HG03159 (cell line): ENCODE results near the gene GMCL1.
A peak's percentile ranks its signal among the peaks of the same experiment; 100 is the strongest.
"Not testable (repeated sequence)": the region's sequence is repeated elsewhere in the genome, so short reads cannot be mapped to it uniquely, and the experiment has no call there.

Experiments
- ATAC-seq: cut with Tn5 transposase; IDR thresholded peaks from one replicate; pipeline ENCODE4 v1.9.1; 2021; ENCODE audit warnings: mild to moderate bottlenecking, moderate library complexity; ENCODE audit not compliant: unreplicated experiment

Gene GMCL1

DNA sequence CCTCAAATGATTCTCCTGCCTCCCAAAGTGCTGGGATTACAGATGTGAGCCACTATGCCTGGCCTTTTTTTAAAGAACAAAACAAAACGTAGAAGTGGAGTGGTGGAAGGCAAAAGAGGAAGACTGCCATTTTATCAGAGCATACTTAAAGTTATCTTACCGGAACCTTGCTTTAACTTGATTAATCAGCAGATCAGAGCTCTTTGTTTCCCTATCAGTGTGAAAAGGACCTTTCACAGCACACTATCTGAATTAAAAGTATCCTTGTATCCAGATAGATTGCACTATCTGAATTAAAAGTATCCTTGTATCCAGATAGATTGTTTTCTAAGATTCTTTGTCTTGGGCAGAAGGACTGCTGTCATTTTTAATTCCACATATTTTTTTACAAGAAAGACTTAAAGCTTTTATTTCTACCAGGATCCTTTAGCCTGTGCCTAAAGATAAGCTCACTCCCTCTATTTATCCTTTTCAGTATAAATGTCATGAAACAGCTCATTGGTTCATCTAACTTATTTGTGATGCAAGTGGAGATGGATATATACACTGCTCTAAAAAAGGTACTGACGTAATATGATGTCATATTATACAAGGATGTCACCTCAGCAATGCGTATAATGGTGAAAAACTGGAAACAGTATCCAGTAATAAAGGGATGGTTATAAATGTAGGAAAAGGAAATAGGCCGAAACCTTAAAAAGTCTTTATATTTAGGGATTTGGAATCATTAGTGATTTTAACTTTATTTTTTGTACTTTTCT is 17.8 kb downstream of the GMCL1 start:
- no peak for ATAC-seq

DNA sequence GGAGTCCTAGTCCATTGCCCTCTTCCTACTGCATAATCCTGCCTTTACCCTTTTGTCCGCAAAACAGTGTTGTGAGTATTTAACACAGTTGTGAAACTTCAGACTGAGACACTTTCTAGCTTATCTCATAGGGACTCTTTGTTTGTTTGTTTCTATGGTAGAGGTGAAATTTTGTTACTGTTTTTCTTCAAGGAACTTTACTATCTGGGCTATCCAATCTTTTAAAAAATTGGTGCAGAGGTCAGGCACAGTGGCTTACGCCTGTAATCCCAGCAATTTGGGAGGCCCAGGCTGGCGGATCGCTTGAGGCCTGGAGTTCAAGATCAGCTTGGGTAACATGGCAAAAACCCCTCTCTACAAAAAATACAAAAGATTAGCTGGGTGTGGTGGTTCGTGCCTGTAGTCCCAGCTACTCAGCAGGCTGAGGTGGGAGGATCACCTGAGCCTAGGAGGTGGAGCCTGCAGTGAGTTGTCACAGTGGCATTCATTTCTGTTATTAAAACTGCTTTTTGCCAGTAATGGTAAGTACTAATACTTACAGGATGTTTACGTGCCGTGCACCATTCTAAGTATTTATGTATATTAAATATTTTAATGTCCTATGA is 18.8 kb downstream of the GMCL1 start:
- no peak for ATAC-seq

DNA sequence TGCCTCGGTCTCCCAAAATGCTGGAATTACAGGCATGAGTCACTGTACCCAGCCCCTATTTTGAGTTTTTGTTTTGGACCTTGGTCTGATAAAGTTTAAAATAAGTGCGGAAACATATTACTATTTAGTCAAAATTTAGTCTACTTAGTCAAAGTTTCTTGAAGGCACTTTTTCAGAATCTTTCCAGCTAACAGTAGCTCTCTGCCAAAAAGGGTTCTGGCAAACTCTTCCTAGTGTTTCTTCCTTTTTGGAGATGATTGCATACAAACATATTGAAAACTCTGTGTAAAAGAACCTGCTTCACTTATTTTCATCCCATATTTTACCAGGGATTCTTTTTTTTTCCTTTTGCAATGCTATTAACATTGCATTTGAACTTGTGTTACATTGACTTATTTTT is 28.8 kb downstream of the GMCL1 start:
- ATAC-seq: no peak

DNA sequence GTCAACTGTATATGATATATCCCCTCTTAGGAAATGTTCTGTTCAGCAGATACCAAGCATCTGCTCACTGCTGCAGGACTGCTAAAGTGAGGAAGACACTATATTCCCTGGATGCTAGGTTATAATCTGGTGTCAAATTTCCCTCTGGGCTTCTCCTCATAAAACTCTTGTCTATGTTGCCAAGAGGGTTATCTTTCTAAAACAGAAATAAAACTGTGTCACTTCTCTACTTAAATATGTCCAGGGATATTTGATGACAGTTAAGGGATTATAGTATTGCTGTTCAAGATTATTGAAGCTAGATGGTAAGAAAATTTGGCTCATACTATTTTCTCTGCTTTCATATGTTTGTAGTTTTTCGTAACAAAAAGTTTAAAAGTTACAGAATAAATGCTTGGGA is 33.8 kb downstream of the GMCL1 start:
- no peak for ATAC-seq

DNA sequence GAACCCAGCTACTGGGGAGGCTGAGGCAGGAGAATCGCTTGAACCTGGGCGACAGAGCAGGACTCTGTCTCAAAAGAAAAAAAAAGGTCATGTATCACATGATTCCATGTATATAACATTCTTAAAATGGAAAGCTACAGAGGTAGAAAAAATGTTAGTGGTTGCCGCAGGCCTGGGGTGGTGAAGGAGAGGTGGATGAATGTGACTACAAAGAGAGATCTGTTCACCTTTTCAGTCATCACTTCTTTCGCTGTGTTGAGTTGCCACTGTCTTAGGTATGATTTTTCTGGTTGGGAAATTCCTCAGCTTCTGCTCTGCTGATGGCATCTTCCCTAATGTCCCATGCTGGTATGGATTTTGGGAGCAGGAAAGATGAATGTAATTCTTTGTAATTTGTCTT is 59.0 kb downstream of the GMCL1 start:
- no peak for ATAC-seq

DNA sequence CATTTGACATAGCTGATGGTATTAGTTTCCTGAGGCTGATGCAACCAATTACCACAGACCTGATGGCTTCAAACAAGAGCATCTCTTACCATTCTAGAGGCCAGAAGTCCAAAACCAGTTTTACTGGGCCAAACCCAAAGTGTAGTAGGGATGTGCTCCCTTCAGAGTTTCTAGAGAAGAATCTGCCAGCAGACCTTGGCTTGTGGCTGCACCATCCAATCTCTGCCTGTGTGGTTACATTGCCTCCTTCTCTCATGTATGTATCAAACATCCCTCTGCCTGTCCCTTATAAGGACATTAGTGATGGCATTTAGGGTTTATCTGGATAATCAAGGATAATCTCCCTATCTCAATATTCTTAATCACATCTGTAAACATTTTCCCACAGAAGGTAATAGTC is 59.8 kb downstream of the GMCL1 start:
- no peak for ATAC-seq

DNA sequence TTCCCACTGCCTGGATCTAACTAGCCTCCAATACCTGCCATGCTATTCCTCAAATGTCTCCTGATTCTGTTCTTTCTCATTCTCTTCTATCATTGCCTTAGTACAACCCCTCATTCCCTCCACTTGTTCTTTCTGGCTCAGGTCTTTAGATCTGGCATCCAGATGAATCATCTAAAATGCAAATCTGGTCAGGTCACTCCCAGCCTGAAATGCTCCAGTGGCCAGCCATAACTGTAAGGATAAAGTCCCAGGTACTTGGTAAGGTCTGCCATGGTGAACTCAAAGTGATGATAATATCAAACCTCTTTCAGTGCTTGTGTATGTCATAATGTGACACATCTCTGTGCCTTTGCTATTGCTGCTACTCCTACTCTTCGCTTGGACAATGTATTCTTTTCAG is 61.4 kb downstream of the GMCL1 start:
- no peak for ATAC-seq

DNA sequence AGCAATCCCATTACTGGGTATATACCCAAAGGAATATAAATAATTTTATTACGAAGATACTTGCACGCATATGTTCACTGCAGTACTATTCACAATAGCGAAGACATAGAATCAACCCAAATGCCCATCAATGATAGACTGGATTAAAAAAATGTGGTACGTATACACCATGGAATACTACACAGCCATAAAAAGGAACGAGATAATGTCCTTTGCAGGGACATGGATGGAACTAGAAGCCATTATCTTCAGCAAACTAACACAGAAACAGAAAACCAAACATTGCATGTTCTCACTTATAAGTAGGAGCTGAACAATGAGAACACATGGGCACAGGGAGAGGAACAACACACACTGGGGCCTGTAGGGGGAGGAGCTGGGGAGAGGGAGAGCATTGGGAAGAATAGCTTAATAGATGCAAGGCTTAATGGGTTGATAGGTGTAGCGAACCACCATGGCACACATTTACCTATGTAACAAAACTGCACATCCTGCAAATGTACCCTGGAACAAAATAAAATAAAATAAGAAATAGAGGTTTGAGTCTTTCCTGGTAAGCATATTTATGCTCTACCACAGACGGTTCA is 63.5 kb downstream of the GMCL1 start:
- ATAC-seq: not testable (repeated sequence)

DNA sequence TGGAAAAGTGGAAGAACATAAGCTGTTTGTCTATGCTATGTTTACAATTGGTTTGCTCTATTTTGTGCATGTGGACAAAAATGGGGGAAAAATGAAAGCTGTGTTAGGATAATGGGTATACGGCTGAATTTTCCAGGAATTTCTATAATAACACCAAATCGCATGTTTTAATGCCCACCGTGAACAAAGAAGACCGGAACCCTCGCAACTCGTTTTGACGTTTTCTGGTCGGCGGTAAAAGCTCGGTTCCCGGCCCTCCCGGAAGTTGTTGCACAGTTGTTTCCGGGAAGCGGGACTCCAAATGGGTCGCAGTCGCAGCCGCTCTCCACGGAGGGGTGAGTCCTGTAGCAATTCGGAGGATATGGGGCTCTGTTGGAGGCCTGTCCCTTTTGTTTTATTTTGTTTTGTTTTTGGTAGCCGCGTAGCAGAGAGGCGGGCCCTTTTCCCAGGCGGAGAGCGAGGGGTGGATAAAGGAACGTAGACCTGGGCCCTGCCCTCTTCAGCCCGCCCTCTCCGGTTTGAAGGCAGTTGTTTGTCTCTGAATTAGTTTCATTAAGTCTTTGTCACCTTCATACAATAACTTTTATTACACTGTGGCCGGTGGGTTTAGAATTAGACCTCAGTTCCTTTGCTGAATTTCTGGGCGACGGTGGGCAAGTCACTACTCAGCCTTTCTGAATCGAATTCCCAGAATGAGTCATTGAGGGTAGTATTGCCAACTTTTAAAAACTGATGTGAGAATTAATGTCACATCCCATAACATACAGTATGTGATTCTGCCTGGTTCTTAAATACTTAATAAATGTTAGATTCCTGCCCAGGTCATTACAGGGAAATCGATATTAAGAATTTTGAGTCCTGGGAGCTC is 64.5 kb downstream of the GMCL1 start, which contains the start of gene SNRNP27:
TSS of gene SNRNP27 (plus strand) at position 273 of the 868 bp plus-strand sequence. CDS start at position 302, 29 bp downstream.
- peak; percentile 66 for ATAC-seq

DNA sequence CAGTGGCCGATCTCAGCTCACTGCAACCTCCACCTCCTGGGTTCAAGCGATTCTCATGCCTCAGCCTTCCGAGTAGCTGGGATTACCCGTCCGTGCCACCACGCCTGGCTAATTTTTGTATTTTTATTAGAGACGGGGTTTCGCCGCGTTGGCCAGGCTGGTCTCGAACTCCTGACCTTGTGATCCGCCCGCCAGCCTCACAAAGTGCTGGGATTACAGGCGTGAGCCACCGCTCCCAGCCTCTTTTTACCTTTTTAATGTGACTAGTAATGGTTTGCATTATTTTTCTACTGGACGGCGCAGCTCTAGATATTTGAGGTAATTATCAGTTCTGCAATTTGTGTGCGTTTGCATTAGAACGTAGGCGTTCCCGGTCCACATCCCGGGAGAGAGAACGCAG is 65.3 kb downstream of the GMCL1 start:
- ATAC-seq: not testable (repeated sequence)

DNA sequence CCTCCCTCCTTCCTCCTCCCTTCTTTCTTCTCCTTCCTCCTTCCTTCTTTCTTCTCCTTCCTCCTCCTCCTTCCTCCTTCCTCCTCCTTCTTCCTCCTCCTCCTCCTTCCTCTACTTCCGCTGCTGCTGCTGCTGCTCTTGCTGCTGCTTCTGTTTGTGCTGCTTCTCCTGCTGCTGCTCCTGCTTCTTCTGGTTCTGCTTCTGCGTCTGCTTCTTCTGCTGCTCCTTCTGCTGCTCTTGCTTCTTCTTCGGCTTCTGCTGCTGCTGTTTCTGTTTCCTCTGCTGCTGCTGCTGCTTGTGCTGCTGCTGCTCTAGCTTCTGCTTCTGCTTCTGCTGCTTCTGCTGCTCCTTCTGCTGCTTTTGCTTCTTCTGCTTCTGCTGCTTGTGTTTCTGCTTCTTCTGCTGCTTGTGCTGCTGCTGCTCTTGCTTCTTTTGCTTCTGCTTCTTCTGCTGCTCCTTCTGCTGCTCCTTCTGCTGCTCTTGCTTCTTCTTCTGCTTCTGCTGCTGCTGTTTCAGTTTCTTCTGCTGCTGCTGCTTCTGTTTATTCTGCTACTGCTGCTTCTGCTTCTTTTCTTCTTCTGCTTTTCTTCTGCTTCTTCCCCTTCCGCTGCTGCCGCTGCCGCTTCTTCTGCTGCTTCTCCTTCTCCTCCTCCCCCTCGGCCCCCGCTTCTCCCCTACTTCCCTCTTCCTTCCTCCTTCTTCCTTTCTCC is 72.9 kb downstream of the GMCL1 start:
- ATAC-seq: no peak

DNA sequence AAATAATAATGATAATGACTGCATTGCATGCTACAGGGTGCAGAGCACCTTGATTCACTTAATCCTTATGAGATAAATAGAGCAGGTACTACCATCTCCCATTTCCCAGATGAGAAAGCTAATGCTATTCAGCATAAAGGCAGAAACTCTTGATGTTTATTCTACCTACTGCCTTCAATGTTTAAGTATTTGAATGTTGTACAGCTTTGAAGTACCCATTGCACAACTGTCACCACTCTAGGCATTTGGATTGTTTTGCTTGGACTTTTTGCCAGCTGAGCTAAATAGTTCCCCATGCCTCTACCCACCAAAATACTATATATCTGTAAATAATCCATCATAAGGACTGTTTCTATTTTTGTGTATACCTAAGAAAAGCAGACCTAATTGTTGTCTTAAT is 77.8 kb downstream of the GMCL1 start:
- ATAC-seq: no peak

DNA sequence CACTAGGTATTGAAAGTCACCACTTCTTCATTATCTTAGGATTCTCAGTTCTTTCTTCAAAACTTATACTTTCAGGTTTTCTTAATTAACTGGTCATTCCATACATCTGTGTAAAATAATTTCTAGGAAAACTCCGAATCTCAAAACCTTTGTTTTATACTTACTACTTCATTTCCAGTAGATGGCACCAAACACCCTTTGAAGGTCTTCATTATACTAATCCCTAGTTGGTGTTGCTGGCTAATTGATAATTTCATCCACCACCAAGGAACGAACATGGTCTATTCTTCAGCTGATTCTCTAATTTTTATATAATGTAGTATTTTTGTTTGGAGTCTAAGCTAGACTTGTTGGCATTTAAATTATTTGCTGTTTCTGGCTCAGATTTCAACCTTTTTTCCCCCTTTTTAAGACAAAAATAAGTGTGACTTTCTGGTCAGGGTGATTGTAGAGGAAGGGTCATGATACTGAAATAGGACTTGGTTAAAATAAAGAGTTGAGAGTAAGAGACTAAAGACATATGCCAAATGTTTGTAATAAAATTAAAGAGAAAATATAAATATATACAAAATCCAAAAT is 82.6 kb downstream of the GMCL1 start:
- ATAC-seq: no peak

DNA sequence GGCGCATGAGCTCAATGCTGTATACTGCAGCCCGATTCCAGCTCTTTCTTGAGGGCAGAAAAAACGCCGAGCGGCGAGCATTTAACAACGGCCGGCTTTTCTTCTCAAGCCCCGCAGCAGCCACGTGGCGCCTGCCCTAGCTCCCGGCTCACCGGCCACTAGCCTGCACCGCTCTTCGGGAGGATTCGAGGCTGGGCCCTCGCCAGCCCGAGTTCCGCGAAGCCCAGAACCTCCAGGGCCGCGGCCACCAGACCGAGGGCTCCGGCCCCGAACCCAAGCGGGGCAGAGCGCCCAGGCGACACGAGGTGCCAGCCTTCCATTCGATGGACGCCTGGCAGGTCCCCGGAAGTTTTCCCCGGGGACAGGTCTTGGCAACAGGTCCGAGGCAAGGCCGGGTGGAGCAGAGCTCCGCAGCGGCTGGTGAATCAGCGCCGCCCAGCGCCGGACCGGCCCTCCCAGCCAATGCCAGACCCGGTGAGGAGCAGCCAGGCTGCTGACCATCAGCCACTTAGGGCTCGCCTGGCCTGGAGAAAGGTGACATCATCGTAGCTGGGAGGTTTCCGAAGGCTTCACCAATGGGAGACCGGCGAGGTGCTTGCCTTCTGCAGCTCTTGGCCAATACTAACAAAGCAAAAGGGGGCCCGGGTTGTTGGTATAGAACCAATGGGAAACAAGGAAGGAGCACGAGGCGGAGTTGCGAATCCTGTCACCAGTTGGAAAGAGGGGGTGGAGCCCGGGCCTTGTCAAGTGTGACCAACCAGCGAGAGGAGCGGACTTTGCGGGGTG is 84.9 kb downstream of the GMCL1 start:
- ATAC-seq: peak; percentile 84

DNA sequence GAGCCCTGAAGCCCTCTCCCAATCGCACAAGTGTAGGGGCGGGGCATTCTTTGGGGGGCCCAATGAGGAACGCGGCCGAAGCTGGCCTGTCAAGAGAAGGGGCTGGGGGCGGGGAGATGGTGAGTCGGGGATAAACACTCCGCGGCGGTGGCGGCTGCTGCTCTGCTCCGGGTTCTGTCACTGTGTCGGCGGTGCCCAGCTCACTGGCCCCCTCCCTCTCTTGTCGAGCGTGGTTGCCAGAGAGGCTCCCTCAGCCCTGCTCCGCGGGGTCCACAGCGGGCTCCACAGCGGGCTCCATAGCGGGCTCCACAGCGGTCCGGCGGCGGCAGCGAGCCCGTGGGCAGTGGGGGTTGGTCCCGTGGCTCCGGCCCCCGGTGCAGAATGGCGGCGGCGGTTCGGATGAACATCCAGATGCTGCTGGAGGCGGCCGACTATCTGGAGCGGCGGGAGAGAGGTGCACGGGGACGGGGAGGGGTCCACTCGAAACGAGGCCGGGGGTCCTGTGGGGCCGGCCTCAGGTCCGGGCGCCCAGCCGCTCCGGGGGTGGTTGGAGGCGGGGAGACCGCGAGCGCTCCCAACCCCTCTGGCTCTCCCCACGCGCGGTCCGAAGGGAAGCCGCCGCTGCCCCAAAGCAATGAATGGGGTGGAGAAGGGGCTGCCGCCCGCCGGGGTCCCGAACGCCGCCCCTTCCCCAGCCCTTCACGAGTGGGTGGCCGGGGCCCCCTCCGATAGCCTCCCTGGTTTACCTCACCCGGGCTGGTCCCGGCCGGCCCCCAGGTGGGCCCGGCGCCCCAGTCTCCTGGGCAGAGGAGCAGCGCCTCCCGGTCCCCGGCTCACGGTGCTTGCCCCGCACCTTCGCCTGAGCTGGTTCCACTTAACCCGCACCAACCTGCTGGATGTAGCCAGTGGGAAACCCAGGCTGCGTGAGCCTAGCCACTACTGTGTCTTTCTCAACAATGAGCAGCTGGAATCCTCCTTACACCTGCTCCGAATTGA is 85.8 kb downstream of the GMCL1 start, which contains the start of gene MXD1:
TSS of gene MXD1 (plus strand) at position 160 of the 996 bp plus-strand sequence. CDS start at position 382, 222 bp downstream.
- ATAC-seq: no peak

DNA sequence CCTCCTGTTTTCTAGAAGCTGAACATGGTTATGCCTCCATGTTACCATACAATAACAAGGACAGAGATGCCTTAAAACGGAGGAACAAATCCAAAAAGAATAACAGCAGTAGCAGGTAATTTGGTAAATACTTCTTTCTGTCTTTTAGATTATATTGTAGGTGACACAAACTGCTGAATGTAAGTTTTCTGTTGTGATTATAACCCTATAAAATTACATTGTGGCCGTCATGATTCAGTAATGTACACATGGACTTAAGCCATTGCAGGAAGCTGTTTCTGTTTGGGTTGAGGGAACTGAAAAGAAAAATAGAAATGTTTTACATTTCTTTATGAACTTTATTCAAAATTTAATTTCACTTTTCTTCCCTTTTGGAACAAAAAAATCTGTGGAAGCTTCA is 86.6 kb downstream of the GMCL1 start:
- no peak for ATAC-seq

DNA sequence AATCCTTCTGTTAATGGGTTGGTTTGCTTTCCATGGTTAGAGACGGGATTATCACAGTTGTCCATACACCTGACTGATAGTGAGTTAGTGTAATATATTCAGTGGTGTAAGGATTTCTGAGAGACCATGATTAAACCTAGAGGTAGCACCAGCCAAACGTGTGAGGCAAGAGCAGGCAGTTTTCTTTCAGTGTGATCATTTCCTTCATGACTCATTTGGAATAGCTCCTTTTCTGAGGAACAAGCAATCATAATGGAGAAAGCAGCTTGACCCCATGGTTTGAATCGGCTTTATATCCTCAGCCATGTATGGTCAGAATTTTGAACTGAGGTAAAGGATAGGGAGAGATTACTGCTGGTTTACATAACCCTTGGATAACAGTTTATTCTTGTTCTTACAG is 88.4 kb downstream of the GMCL1 start:
- no peak for ATAC-seq

DNA sequence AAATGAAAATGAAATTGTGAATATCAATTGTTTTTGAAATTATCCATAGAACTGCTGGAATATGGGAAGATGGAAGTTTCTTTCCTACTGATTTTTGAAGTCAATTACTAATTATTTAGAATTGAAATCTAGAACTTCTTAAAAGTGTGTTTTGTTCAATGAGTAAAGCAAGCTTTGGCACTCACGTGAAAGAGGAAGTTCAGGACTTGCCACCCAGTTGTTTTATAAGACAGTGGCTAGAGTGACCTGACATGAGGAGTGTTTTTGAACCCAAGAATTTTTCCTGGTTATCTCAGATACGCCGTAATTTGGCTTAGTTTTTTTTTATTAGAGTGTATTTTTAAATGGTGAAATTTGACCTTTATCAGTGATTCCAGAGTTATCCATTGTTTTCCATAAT is 88.9 kb downstream of the GMCL1 start:
- no peak for ATAC-seq
